Uterus (tissue), 4 donors: ENCODE data around the gene DHFR. TPM values are rescaled to one million over a fixed set of nuclear protein-coding genes. Genes with fewer than 3 reads are reported as not detected.

Experiments
- DNase-seq, 2 donors: peaks; one replicate each; pipeline ENCODE4 v3.0.0-alpha.2; 2019 to 2020
- H3K27ac ChIP-seq, 2 donors: fragments of 200-600 bp; sonication (generic); 1 replicate in 1 of 2; 2 replicates in 1 of 2; pipeline ENCODE4 v1.5.1; 2016 to 2018
- H3K27me3 ChIP-seq, 2 donors: fragments of 200-600 bp; sonication (generic); one replicate each; pipeline ENCODE4 v1.5.1; 2018 to 2019; ENCODE audit warnings: control low read depth in 1 of 2
- H3K36me3 ChIP-seq, 2 donors: fragments of 200-600 bp; sonication (generic); one replicate each; pipeline ENCODE4 v1.5.1; 2019; ENCODE audit warnings: control low read depth in 1 of 2
- H3K4me1 ChIP-seq, 2 donors: fragments of 200-600 bp; sonication (generic); one replicate each; pipeline ENCODE4 v1.5.1; 2018 to 2019; ENCODE audit warnings: control low read depth in 1 of 2
- H3K4me3 ChIP-seq, 2 donors: fragments of 200-600 bp; sonication (generic); 1 replicate in 1 of 2; 2 replicates in 1 of 2; pipeline ENCODE4 v1.5.1; 2018 to 2019; ENCODE audit warnings: mild to moderate bottlenecking in 1 of 2
- H3K9me3 ChIP-seq, 2 donors: fragments of 200-600 bp; sonication (generic); one replicate each; pipeline ENCODE4 v1.5.1; 2019; ENCODE audit warnings: control low read depth in 1 of 2
- CTCF ChIP-seq, 4 experiments: fragments of 200-600 bp in 2 of 4; fragments of 450-650 bp in 2 of 4; sonication (generic) in 2 of 4; IDR thresholded peaks; one replicate each; pipeline ENCODE4 v1.5.1; 2016 to 2019; ENCODE audit warnings: antibody characterized with exemption in 4 of 4, mild to moderate bottlenecking in 2 of 4, moderate library complexity in 1 of 4
- POLR2A ChIP-seq, 2 donors: fragments of 450-650 bp; IDR thresholded peaks; one replicate each; pipeline ENCODE4 v1.6.1; 2016; ENCODE audit warnings: antibody characterized with exemption in 2 of 2, mild to moderate bottlenecking in 1 of 2, moderate library complexity in 1 of 2
- intact Hi-C: fragments of 100-400 bp; cut with DNase I; formaldehyde crosslinking; loops from one replicate; pipeline ENCODE4 v1.15.1; 2023; ENCODE audit warnings: low total_unique reads
- total RNA-seq, 4 donors: library from RNA; depleted of rRNA in 3 of 4; stranded (reverse); fragments of >200 nt in 3 of 4; gene quantifications; one replicate each; pipeline versions ENCODE4 v1.1.0 to v1.2.4, GENCODE V29; 2014 to 2023
- donor health status: DM: yes; HTN: yes; CAD: no.

DHFR gene
- total RNA-seq, 4 donors from 2014 or later, result 1.8 to 39.6 (median 4.7) TPM

- intact Hi-C loops, result no loop called here
- Histone ChIP-seq H3K27me3 (no peaks in the 10 kb centered on the region), H3K9me3 (no peaks in the 10 kb centered on the region), H3K36me3 (no peaks in the 10 kb centered on the region), H3K27ac (no peak overlapping the region), H3K4me1 (no peaks in the 10 kb centered on the region), H3K4me3 (no peak overlapping the region)
- no peak for DNase-seq
- TF ChIP-seq CTCF (IDR thresholded peaks at IDR 0.05) (no peak), POLR2A (IDR thresholded peaks at IDR 0.05) (no peak)
These were observed 43.6 kb upstream of the DHFR start for GRCh38 chr5:80698369-80698768.

GRCh38 chr5:80697100-80697499 is 42.3 kb upstream of the DHFR start:
- H3K27me3 ChIP-seq, result no peaks in the 10 kb centered on the region
- DNase-seq, result no peak
- TF ChIP-seq CTCF (IDR thresholded peaks at IDR 0.05), result no peak
- no peak for TF ChIP-seq POLR2A (IDR thresholded peaks at IDR 0.05)
- H3K4me1 ChIP-seq, result no peaks in the 10 kb centered on the region
- no peak overlapping the region for H3K4me3 ChIP-seq
- intact Hi-C loops, result no loop called here
- no peaks in the 10 kb centered on the region for H3K36me3 ChIP-seq
- no peaks in the 10 kb centered on the region for H3K9me3 ChIP-seq
- no peak overlapping the region for H3K27ac ChIP-seq

- no peak for TF ChIP-seq POLR2A (IDR thresholded peaks at IDR 0.05)
- no peak for TF ChIP-seq CTCF (IDR thresholded peaks at IDR 0.05)
- no peaks in the 10 kb centered on the region for H3K4me1 ChIP-seq
- intact Hi-C loops, result no loop called here
- H3K4me3 ChIP-seq, result no peak overlapping the region
- H3K36me3 ChIP-seq, result no peaks in the 10 kb centered on the region
- H3K9me3 ChIP-seq, result no peaks in the 10 kb centered on the region
- H3K27ac ChIP-seq, result no peak overlapping the region
- no peak for DNase-seq
- no peaks in the 10 kb centered on the region for H3K27me3 ChIP-seq
These were observed 41.7 kb upstream of the DHFR start for GRCh38 chr5:80696450-80696849.

- Histone ChIP-seq H3K4me3 (no peak overlapping the region), H3K36me3 (no peaks in the 10 kb centered on the region), H3K27me3 (no peaks in the 10 kb centered on the region), H3K27ac (no peak overlapping the region), H3K4me1 (no peaks in the 10 kb centered on the region), H3K9me3 (no peaks in the 10 kb centered on the region)
- no peak for DNase-seq
- intact Hi-C loops, result no loop called here
- no peak for TF ChIP-seq CTCF (IDR thresholded peaks at IDR 0.05)
- no peak for TF ChIP-seq POLR2A (IDR thresholded peaks at IDR 0.05)
These were observed 40.9 kb upstream of the DHFR start for GRCh38 chr5:80695666-80696065.

DNA sequence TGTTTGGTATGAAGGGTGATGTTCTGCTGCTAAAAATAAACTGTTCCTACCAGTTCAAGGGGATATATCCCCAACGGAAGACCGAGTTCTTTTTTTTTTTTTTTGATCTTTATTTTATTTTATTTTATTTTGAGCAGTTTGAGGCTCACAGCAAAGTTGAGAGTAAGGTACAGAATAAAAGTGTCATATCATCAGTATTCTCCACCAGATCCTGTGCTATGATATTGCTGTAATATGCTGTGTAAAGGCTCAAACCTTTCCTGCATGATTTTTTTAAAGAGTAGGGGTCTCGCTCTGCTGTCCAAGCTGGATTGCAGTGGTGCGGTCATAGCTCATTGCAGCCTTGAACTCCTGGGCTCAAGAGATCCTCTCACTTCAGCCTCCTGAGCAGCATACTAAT is 34.8 kb upstream of the DHFR start:
- H3K27me3 ChIP-seq, result no peaks in the 10 kb centered on the region
- intact Hi-C loops, result no loop called here
- no peak for TF ChIP-seq POLR2A (IDR thresholded peaks at IDR 0.05)
- TF ChIP-seq CTCF (IDR thresholded peaks at IDR 0.05), result no peak

More for the DNA sequence above, 34.8 kb upstream of the DHFR start:
- no peak overlapping the region for H3K4me3 ChIP-seq
- no peak overlapping the region for H3K27ac ChIP-seq
- H3K36me3 ChIP-seq, result no peaks in the 10 kb centered on the region
- no peak for DNase-seq
- H3K4me1 ChIP-seq, result no peaks in the 10 kb centered on the region
- H3K9me3 ChIP-seq, result no peaks in the 10 kb centered on the region
